Measurements from ENCODE around the gene PGA5.
"Not testable (repeated sequence)": the region's sequence is repeated elsewhere in the genome, so short reads cannot be mapped to it uniquely, and the experiment has no call there.

DNA sequence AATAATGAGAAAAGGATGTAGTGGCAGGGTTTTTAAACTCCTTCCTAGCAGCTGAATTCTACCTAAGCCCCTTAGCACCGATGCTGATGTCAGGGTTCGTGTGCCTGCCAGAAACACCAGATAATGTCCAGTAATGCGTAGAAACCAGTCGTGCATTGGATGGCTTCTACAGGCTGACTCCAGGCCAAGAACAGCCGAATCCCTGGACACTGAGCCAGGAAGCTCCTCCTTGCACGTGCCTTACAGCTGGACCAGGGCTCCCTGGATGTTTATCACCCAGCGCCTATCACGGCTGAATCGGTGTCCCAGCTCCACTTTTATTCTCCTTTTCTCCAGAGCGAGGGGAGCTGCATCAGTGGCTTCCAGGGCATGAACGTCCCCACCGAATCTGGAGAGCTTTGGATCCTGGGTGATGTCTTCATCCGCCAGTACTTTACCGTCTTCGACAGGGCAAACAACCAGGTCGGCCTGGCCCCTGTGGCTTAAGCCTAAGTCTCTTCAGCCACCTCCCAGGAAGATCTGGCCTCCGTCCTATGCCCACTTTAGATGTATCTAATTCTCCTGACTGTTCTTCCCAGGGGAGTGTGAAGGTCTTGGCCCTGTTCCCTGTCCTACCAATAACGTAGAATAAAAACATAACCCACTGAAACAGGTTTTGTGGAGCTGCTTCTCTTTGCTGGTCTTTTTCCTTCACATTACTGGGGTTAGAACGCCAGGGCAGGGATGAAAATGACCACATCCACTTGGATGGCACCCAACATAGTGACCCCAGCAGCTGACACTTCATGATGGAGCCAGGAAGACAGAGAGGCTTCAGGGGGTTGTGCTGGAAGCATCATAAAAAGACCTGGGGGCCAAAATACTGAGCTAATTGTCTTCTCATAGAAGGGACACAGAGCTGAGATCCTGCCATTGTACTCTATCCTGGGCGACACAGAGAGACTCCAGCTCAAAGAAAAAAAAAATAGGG, 10.1 kb downstream of the PGA5 start:
- TF ChIP-seq, protein P1, sequence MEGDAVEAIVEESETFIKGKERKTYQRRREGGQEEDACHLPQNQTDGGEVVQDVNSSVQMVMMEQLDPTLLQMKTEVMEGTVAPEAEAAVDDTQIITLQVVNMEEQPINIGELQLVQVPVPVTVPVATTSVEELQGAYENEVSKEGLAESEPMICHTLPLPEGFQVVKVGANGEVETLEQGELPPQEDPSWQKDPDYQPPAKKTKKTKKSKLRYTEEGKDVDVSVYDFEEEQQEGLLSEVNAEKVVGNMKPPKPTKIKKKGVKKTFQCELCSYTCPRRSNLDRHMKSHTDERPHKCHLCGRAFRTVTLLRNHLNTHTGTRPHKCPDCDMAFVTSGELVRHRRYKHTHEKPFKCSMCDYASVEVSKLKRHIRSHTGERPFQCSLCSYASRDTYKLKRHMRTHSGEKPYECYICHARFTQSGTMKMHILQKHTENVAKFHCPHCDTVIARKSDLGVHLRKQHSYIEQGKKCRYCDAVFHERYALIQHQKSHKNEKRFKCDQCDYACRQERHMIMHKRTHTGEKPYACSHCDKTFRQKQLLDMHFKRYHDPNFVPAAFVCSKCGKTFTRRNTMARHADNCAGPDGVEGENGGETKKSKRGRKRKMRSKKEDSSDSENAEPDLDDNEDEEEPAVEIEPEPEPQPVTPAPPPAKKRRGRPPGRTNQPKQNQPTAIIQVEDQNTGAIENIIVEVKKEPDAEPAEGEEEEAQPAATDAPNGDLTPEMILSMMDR (conservative IDR thresholded peaks at IDR 0.05; ENCODE audit: low read length): not testable (repeated sequence)
- TF ChIP-seq EZH2phosphoT487 (IDR thresholded peaks at IDR 0.05; ENCODE audit: borderline replicate concordance): not testable (repeated sequence)

Data from Loucy (cell line).